Lung (tissue), 12 donors: ENCODE measurements around the gene ATG2A. TPM values are rescaled to one million over a fixed set of nuclear protein-coding genes. Genes with fewer than 3 reads are reported as not detected.

Experiments used
- ATAC-seq: fragments of 200-7000 bp; cut with Tn5 transposase; one replicate; pipeline ENCODE4 v1.9.1; 2020; ENCODE audit warnings: moderate number of reproducible peaks; ENCODE audit not compliant: insufficient read depth, low FRiP score
- DNase-seq, 3 donors: peaks; one replicate each; pipeline ENCODE4 v3.0.0-alpha.2; 2013 to 2017
- H3K27ac ChIP-seq, 2 donors: one replicate each; pipeline ENCODE4 v1.5.1; 2013; ENCODE audit warnings: mild to moderate bottlenecking in 2 of 2, moderate library complexity in 2 of 2, control low read depth in 1 of 2, inconsistent platforms in 1 of 2, low read depth in 1 of 2, low read length in 1 of 2
- H3K27me3 ChIP-seq, 3 donors: one replicate each; pipeline ENCODE4 v1.5.1; 2013; ENCODE audit warnings: low read length in 2 of 3; ENCODE audit not compliant: control insufficient read depth in 3 of 3, insufficient read depth in 3 of 3
- H3K36me3 ChIP-seq, 4 donors: one replicate each; pipeline ENCODE4 v1.5.1; 2013; ENCODE audit warnings: low read length in 4 of 4, mild to moderate bottlenecking in 1 of 4, moderate library complexity in 1 of 4; ENCODE audit not compliant: control insufficient read depth in 4 of 4, insufficient read depth in 4 of 4
- H3K4me1 ChIP-seq, 5 donors: one replicate each; pipeline ENCODE4 v1.5.1; 2013; ENCODE audit warnings: low read length in 5 of 5, mild to moderate bottlenecking in 2 of 5, moderate library complexity in 1 of 5; ENCODE audit not compliant: control insufficient read depth in 5 of 5, insufficient read depth in 5 of 5
- H3K4me3 ChIP-seq: one replicate; pipeline ENCODE4 v1.5.1; 2013; ENCODE audit warnings: mild to moderate bottlenecking, control low read depth, moderate library complexity
- H3K9ac ChIP-seq, 2 donors: one replicate each; pipeline ENCODE4 v1.5.1; 2013; ENCODE audit warnings: low read length in 2 of 2, control low read depth in 1 of 2; ENCODE audit not compliant: insufficient read depth in 1 of 2
- H3K9me3 ChIP-seq, 4 donors: one replicate each; pipeline ENCODE4 v1.5.1; 2013; ENCODE audit warnings: low read length in 3 of 4, mild to moderate bottlenecking in 1 of 4, moderate library complexity in 1 of 4; ENCODE audit not compliant: control insufficient read depth in 4 of 4, insufficient read depth in 3 of 4
- CTCF ChIP-seq: IDR thresholded peaks from 2 replicates; pipeline ENCODE4 v1.5.1; 2012; ENCODE audit warnings: mild to moderate bottlenecking; ENCODE audit errors: control extremely low read depth, extremely low read depth
- WGBS, 2 donors: extraction: QIAGEN DNeasy Blood & Tissue Kit; methylation state at CpG; one replicate each; pipeline ENCODE4 v1.1.7; 2013; 5-methylcytosine and 5-hydroxymethylcytosine counted together
- polyA plus RNA-seq, 2 donors: library from polyadenylated mRNA; stranded (reverse); fragments of 200-250 nt; gene quantifications; one replicate each; pipeline ENCODE4 v1.2.1, GENCODE V29; 2013
- total RNA-seq, 2 donors: library from RNA; depleted of rRNA in 1 of 2; stranded (reverse); fragments of >200 nt in 1 of 2; gene quantifications; one replicate each; pipeline ENCODE4 v1.2.1, GENCODE V29; 2014 to 2021
- donor health status: control.
- donor health status: control.
- donor health status: Bipolar disorder and iron deficiency.
- donor health status: healthy.
- donor health status: DM: yes; HTN: yes; CAD: no.

The ATG2A gene
- total and polyA plus RNA-seq, 4 donors, result 17.4 to 32.5 (median 21.0) TPM

GRCh38 chr11:64902102-64902900 lies 14.7 kb downstream of the ATG2A start:
- no peak overlapping the region for H3K9ac ChIP-seq
- no peak overlapping the region for H3K4me3 ChIP-seq
- H3K27ac ChIP-seq, result no peak overlapping the region
- ATAC-seq, result no peak
- no peaks in the 10 kb centered on the region for H3K27me3 ChIP-seq
- TF ChIP-seq CTCF, result no peak
- WGBS, 2 donors, result 91 to 95% methylated on average over 30 of the region's 30 CpGs
- no peaks in the 10 kb centered on the region for H3K9me3 ChIP-seq
- no peak for DNase-seq
- no peaks in the 10 kb centered on the region for H3K4me1 ChIP-seq
- H3K36me3 ChIP-seq, result peaks cover 10 to 82% (median 27%) of the 10 kb centered on the region in 4 donors

DNA sequence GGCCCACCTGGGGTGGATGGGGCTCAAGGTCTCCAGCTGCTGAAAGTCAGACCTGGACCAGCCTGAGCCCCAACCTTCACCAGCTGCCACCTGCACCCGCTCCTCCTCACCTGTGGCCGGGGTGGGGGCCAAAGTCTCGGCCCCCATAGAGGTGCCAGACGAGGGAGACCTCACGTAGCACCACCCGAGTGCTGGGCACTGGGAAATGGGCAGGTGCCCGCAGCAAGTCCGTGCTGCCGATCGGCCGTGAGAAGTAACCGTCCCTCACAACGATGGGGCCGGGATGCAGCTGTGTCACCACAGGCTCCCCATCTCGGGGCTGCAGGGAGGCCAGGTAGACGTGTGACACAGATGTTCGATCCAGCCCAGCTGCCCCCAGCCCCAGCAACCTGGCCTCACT lies 16.2 kb downstream of the ATG2A start:
- WGBS, 2 donors, result 94 to 96% methylated on average over 17 of the region's 17 CpGs
- H3K27ac ChIP-seq, result no peak overlapping the region
- no peaks in the 10 kb centered on the region for H3K27me3 ChIP-seq
- ATAC-seq (no peak), DNase-seq (no peak)
- H3K4me1 ChIP-seq, result no peaks in the 10 kb centered on the region
- H3K4me3 ChIP-seq, result no peak overlapping the region
- H3K36me3 ChIP-seq, result peaks cover 10 to 81% (median 25%) of the 10 kb centered on the region in 4 donors
- no peak overlapping the region for H3K9ac ChIP-seq
- no peaks in the 10 kb centered on the region for H3K9me3 ChIP-seq
- no peak for TF ChIP-seq CTCF

- Histone ChIP-seq H3K9ac (no peak overlapping the region), H3K36me3 (peaks cover 9 to 81% (median 22%) of the 10 kb centered on the region in 4 donors), H3K27ac (no peak overlapping the region), H3K27me3 (no peaks in the 10 kb centered on the region), H3K4me1 (no peaks in the 10 kb centered on the region), H3K4me3 (no peak overlapping the region), H3K9me3 (no peaks in the 10 kb centered on the region)
- TF ChIP-seq CTCF, result no peak
- 85 to 94% methylated on average over 14 of the region's 14 CpGs for WGBS, 2 donors
- DNase-seq (no peak), ATAC-seq (no peak)
Measured at GRCh38 chr11:64900263-64900678, 16.7 kb downstream of the ATG2A start.
